ENCODE results near the gene MT1B. TPM values are rescaled to one million over a fixed set of nuclear protein-coding genes. Genes with fewer than 3 reads are reported as not detected.
A peak's percentile ranks its signal among the peaks of the same experiment; 100 is the strongest.

Gene MT1B
- total and polyA plus RNA-seq, 5 experiments from 2014 or later, result not detected

GRCh38 chr16:56683424-56684172 lies 31.9 kb downstream of the MT1B start:
- Mint-ChIP-seq H3K27me3 (no peaks in the 10 kb centered on the region), H3K9me3 (peaks cover 0 to 6% (median 3%) of the 10 kb centered on the region in 9 donors), H3K4me1 (peaks cover 17 to 36% (median 27%) of the 10 kb centered on the region in 4 donors), H3K27ac (peak overlapping the region in 9 of 10 donors; percentile 19 to 99 (median 96)), H3K4me3 (peak overlapping the region; percentile 94 to 99 (median 96)), H3K36me3 (peaks cover 5 to 12% (median 8%) of the 10 kb centered on the region in 3 donors)
- ATAC-seq (no peak), DNase-seq (no peak)
- POLR2A ChIA-PET, result interaction anchor here (0.9 to 3.6 kb wide), 8 partner anchors 12 to 76 kb away, joined by 3 to 21 read pairs (median 13); partner anchors contain the start of gene MT2A

- Mint-ChIP-seq H3K27me3 (no peaks in the 10 kb centered on the region), H3K4me1 (peaks cover 17 to 36% (median 27%) of the 10 kb centered on the region in 4 donors), H3K4me3 (peak overlapping the region in 7 of 10 donors; percentile 94 to 99 (median 96)), H3K27ac (peak overlapping the region in 5 of 10 donors; percentile 19 to 96 (median 51)), H3K36me3 (peaks cover 5 to 12% (median 8%) of the 10 kb centered on the region in 3 donors), H3K9me3 (peaks cover 0 to 6% (median 3%) of the 10 kb centered on the region in 9 donors)
- ATAC-seq (no peak), DNase-seq (no peak)
- POLR2A ChIA-PET, result interaction anchor here (0.8 to 3.6 kb wide), 4 partner anchors 17 to 166 kb away, joined by 3 to 21 read pairs (median 10); partner anchors contain the start of gene MT2A
These were observed 32.7 kb downstream of the MT1B start for GRCh38 chr16:56684256-56684925.

DNA sequence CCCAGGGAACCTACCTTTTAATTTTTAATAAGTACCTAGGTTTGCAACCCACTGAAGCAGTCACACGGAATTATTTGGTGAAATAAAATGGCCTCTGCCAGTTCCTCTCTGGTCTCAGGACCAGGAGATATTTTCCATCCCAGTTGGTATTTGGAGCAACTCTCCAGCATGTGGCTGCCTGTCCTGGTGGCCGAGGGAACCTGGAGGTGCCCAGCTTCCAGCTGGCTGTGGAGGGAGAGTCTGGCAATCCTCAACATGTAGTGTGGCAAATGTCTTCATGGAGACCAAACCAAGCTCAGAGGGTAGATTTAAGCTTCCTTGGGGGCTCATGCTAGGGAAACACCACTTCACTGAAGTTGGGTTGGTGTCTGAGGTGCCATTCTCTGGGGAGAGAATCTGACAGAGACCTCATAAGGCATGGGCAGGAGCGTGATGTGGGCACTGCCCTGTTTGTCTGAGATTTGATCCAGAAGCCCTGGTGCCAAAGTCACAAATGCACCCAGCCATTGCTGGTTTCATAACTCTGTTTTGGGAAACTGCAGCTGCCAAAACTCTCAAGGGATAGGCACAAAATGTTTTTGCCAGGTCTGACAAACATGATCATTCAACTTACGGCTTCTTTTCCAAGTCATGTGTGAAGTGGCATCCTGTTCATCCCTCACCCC lies 33.4 kb downstream of the MT1B start:
- peaks cover 0 to 6% (median 3%) of the 10 kb centered on the region in 9 donors for H3K9me3 Mint-ChIP-seq
- H3K36me3 Mint-ChIP-seq, result peaks cover 5 to 12% (median 8%) of the 10 kb centered on the region in 3 donors
- no peak overlapping the region for H3K4me3 Mint-ChIP-seq
- DNase-seq (no peak), ATAC-seq (no peak)
- POLR2A ChIA-PET, result interaction anchor here (0.6 to 3.6 kb wide), 3 partner anchors 16 to 167 kb away, joined by 3 to 18 read pairs (median 3); no protein-coding TSS in a partner anchor
- no peak overlapping the region for H3K27ac Mint-ChIP-seq
- H3K4me1 Mint-ChIP-seq, result peaks cover 17 to 36% (median 27%) of the 10 kb centered on the region in 4 donors
- no peaks in the 10 kb centered on the region for H3K27me3 Mint-ChIP-seq

DNA sequence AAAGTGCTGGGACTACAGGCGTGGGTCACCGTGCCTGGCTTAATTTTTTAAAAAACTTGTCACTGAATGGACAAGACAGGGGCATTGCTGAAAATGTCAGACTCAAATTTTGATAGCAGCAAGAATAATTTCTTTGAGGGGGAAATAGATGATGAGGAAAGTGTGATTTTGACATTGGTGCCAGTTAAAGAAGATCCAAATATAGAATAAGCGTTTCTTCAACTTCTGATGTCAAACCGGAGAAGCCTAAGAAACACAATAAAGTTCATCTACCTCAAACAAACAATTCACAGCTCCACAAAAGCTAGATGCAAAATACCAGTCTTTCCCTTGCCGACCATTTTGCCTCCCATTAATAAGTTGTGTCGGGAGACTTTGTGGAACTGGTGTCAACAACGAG lies 35.1 kb downstream of the MT1B start:
- H3K36me3 Mint-ChIP-seq, result peaks cover 5 to 12% (median 8%) of the 10 kb centered on the region in 3 donors
- peaks cover 0 to 6% (median 3%) of the 10 kb centered on the region in 9 donors for H3K9me3 Mint-ChIP-seq
- H3K4me1 Mint-ChIP-seq, result peaks cover 12 to 29% (median 20%) of the 10 kb centered on the region in 4 donors
- ATAC-seq (no peak), DNase-seq (no peak)
- POLR2A ChIA-PET, result interaction anchor here (0.6 to 0.7 kb wide), 2 partner anchors 7 to 69 kb away, joined by 3 to 6 read pairs; no protein-coding TSS in a partner anchor
- H3K27ac Mint-ChIP-seq, result no peak overlapping the region
- no peak overlapping the region for H3K4me3 Mint-ChIP-seq
- H3K27me3 Mint-ChIP-seq, result no peaks in the 10 kb centered on the region

- H3K4me1 Mint-ChIP-seq, result peaks cover 5 to 9% (median 7%) of the 10 kb centered on the region in 4 donors
- peaks cover 0 to 6% (median 3%) of the 10 kb centered on the region in 9 donors for H3K9me3 Mint-ChIP-seq
- no peak overlapping the region for H3K4me3 Mint-ChIP-seq
- DNase-seq (no peak), ATAC-seq (no peak)
- POLR2A ChIA-PET, result interaction anchor here (1.2 kb wide), 1 partner anchor 10 kb away, joined by 3 read pairs; no protein-coding TSS in a partner anchor
- H3K36me3 Mint-ChIP-seq, result peaks cover 5 to 12% (median 8%) of the 10 kb centered on the region in 3 donors
- no peak overlapping the region for H3K27ac Mint-ChIP-seq
- H3K27me3 Mint-ChIP-seq, result no peaks in the 10 kb centered on the region
These were observed 37.1 kb downstream of the MT1B start for GRCh38 chr16:56688762-56689161.

DNA sequence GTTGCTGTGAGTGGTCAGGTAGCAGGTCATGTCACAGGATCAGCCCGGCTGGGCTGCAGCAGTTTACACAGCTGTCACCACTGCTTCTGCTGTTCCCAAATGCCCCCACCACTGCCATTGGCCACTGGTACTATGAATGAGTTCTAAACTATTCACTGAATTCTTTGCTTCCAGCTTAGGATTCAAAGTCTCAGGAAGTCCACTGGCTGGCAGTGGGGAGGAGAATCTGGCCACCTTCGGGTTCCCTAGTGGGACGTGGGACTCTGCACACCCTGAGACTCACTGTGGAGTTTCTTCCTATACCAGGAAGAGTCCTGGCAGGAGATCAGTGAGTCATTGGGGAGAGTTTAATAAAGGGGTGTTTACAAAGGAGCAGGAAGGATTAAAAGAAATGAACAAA lies 37.5 kb downstream of the MT1B start:
- no peak overlapping the region for H3K4me3 Mint-ChIP-seq
- H3K36me3 Mint-ChIP-seq, result peaks cover 5 to 12% (median 6%) of the 10 kb centered on the region in 3 donors
- H3K4me1 Mint-ChIP-seq, result peaks cover 2 to 5% (median 4%) of the 10 kb centered on the region in 4 donors
- ATAC-seq, result no peak
- H3K27me3 Mint-ChIP-seq, result no peaks in the 10 kb centered on the region
- H3K27ac Mint-ChIP-seq, result no peak overlapping the region
- POLR2A ChIA-PET, result interaction anchor here (1.2 kb wide), 1 partner anchor 11 kb away, joined by 3 read pairs; no protein-coding TSS in a partner anchor
- no peak for DNase-seq
- peaks cover 0 to 6% (median 3%) of the 10 kb centered on the region in 9 donors for H3K9me3 Mint-ChIP-seq

DNA sequence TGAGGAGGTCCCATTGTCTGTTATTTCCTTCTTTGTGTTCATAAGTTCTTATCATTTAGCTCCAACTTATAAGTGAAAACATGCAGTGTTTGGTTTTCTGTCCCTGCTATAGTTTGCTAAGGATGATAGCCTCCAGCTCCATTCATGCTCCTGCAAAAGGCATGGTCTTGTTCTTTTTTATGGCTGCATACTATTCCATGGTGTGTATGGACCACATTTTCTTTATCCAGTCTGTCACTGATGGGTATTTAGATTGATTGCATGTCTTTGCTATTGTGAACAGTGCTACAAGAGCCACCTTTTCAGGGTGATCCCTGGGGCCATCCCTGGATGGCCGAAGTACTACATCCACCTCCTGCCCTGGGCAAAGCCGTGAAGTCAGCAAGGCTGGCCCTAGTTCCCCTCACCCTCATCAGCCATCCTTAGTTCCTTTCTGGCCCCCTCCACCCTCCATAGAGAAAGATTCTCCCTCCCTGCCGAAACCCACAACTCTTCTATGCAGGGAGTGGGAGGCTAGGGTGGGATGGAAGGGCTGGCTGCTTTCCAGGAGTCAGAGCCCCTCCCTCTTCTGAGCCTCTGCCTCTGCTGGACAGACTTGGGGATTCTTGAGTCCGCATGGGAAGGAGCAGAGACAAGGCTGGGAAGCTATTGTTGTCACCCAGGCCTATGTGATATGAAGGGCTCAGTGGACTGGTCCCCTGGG lies 38.9 kb downstream of the MT1B start:
- Mint-ChIP-seq H3K4me1 (no peaks in the 10 kb centered on the region), H3K4me3 (no peak overlapping the region), H3K27ac (no peak overlapping the region), H3K36me3 (peaks cover 4 to 12% (median 5%) of the 10 kb centered on the region in 3 donors), H3K27me3 (no peaks in the 10 kb centered on the region), H3K9me3 (peaks cover 0 to 6% (median 3%) of the 10 kb centered on the region in 9 donors)
- DNase-seq (no peak), ATAC-seq (no peak)
- POLR2A ChIA-PET, result interaction anchor here (0.5 kb wide), 1 partner anchor 11 kb away, joined by 4 read pairs; no protein-coding TSS in a partner anchor

DNA sequence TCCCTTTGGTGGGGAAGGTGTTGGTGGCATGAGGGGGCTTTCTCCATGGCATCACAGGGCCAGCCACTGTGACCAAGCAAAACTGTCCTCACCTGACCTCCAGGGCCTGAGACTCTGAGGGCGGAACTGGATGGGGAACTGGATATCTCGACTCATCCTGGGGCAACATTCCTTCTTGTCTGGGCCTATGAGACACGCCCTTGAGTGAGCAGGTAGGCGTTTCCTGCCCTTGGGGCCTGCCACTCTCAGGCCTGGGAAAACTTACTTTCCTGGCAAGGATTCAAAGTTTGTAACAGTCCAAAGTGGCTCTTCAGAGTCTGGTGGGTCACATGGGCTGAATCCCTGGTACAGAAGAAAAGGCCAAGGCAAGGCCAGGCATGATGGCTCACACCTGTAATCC lies 40.2 kb downstream of the MT1B start:
- peaks cover 0 to 2% (median 0%) of the 10 kb centered on the region in 3 donors for H3K36me3 Mint-ChIP-seq
- H3K4me3 Mint-ChIP-seq, result no peak overlapping the region
- H3K27me3 Mint-ChIP-seq, result no peaks in the 10 kb centered on the region
- no peaks in the 10 kb centered on the region for H3K4me1 Mint-ChIP-seq
- ATAC-seq, result no peak
- POLR2A ChIA-PET, result no interaction called here
- peak in 1 of 10 donors; percentile 23 for DNase-seq
- peaks cover 0 to 2% (median 0%) of the 10 kb centered on the region in 9 donors for H3K9me3 Mint-ChIP-seq
- H3K27ac Mint-ChIP-seq, result peak overlapping the region in 1 of 10 donors; percentile 41

- POLR2A ChIA-PET, result interaction anchor here (1.1 kb wide), 1 partner anchor 12 kb away, joined by 4 read pairs; no protein-coding TSS in a partner anchor
- H3K27ac Mint-ChIP-seq, result no peak overlapping the region
- H3K27me3 Mint-ChIP-seq, result no peaks in the 10 kb centered on the region
- H3K4me3 Mint-ChIP-seq, result no peak overlapping the region
- no peak for ATAC-seq
- H3K9me3 Mint-ChIP-seq, result peaks cover 0 to 5% (median 0%) of the 10 kb centered on the region in 9 donors
- H3K36me3 Mint-ChIP-seq, result no peaks in the 10 kb centered on the region
- peak in 1 of 10 donors; percentile 51 for DNase-seq
- H3K4me1 Mint-ChIP-seq, result no peaks in the 10 kb centered on the region
These were observed 43.6 kb downstream of the MT1B start for GRCh38 chr16:56695246-56695645.

DNA sequence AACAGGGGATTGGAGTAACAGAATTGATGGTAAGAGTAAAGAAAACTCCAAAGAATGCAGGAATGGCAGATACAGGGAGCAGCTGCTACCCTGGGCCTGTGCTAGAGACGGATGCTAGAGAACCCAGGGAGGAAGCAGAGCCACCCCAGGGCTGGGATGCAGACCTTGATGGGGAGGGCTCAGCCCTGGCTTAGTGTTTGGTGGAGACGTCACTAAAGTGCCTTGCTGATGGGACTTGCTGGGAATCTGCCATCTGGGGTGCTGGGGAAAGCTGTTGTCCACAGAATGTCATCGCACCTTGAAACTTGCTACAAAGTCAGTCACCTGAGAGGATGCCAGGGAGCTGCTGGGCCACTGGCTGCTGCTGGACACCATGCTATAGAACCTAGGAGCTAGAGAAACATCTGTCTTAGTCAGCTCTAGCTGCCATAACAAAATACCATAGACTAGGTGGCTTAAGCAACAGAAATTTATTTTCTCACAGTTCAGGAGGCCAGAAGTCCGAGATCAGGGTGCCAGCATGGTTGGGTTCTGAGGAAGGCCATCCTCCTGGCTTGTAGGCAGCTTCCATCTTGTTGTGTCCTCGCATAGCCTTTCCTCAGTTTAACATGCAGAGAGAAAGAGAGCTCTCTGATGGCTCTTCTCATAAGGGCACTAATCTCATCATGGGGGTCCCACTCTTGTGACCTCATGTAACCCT lies 45.9 kb downstream of the MT1B start:
- ATAC-seq (no peak), DNase-seq (no peak)
- H3K36me3 Mint-ChIP-seq, result no peaks in the 10 kb centered on the region
- H3K4me3 Mint-ChIP-seq, result no peak overlapping the region
- peaks cover 0 to 5% (median 0%) of the 10 kb centered on the region in 9 donors for H3K9me3 Mint-ChIP-seq
- peaks cover 0 to 11% (median 10%) of the 10 kb centered on the region in 4 donors for H3K4me1 Mint-ChIP-seq
- POLR2A ChIA-PET, result interaction anchor here (0.6 to 1.2 kb wide), 2 partner anchors 14 to 81 kb away, joined by 3 to 5 read pairs; no protein-coding TSS in a partner anchor
- no peaks in the 10 kb centered on the region for H3K27me3 Mint-ChIP-seq
- no peak overlapping the region for H3K27ac Mint-ChIP-seq

DNA sequence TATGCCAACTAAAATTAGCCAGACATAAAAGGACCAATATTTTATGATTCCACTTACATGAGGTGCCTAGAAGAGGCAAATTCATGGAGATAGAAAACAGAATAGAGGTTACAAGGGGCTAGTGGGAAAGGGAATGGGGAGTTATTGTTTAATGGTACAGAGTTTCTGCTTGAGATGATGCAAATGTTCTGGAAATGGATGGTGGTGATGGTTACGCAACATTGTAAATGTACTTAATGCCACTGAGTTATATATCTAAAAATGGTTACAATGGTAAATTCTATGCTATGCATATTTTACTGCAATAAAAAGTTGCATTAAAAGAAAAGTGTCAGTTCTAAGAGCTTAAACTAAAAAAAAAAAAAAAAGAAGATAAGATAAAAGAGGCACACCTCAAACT lies 48.5 kb downstream of the MT1B start:
- Mint-ChIP-seq H3K36me3 (no peaks in the 10 kb centered on the region), H3K4me3 (no peak overlapping the region), H3K27ac (peak overlapping the region in 3 of 10 donors; percentile 6 to 30 (median 29)), H3K4me1 (peaks cover 0 to 15% (median 12%) of the 10 kb centered on the region in 4 donors), H3K9me3 (peaks cover 0 to 5% (median 0%) of the 10 kb centered on the region in 9 donors), H3K27me3 (no peaks in the 10 kb centered on the region)
- POLR2A ChIA-PET, result interaction anchor here (0.6 to 2.6 kb wide), 5 partner anchors 7 to 180 kb away, joined by 4 to 18 read pairs (median 7); partner anchors contain the start of gene MT1X
- no peak for ATAC-seq
- DNase-seq, result no peak
